Measurements from ENCODE around the gene FHOD1. TPM values are rescaled to one million over a fixed set of nuclear protein-coding genes. Genes with fewer than 3 reads are reported as not detected.
A peak's percentile ranks its signal among the peaks of the same experiment; 100 is the strongest.

The FHOD1 gene
- total and polyA plus RNA-seq, 12 donors: 16.6 to 148 (median 45.5) TPM

GRCh38 chr16:67284699-67285646, 37.7 kb upstream of the FHOD1 start:
- H3K36me3 ChIP-seq (replicated peaks in 1 of 2): no peaks in the 10 kb centered on the region
- TF ChIP-seq, protein P1, sequence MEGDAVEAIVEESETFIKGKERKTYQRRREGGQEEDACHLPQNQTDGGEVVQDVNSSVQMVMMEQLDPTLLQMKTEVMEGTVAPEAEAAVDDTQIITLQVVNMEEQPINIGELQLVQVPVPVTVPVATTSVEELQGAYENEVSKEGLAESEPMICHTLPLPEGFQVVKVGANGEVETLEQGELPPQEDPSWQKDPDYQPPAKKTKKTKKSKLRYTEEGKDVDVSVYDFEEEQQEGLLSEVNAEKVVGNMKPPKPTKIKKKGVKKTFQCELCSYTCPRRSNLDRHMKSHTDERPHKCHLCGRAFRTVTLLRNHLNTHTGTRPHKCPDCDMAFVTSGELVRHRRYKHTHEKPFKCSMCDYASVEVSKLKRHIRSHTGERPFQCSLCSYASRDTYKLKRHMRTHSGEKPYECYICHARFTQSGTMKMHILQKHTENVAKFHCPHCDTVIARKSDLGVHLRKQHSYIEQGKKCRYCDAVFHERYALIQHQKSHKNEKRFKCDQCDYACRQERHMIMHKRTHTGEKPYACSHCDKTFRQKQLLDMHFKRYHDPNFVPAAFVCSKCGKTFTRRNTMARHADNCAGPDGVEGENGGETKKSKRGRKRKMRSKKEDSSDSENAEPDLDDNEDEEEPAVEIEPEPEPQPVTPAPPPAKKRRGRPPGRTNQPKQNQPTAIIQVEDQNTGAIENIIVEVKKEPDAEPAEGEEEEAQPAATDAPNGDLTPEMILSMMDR (IDR thresholded peaks at IDR 0.05): peak in 5 of 6 experiments; percentile 38 to 55 (median 43)
- TF ChIP-seq POLR2A (IDR thresholded peaks at IDR 0.05): no peak
- no peaks in the 10 kb centered on the region for H3K4me1 ChIP-seq (replicated peaks in 1 of 2)
- DNase-seq: peak in 6 of 7 donors; percentile 37 to 70 (median 61)
- H3K27ac ChIP-seq: no peak overlapping the region
- 73 to 89% (median 81%) methylated on average over 9 to 34 of the region's 34 CpGs for WGBS, 4 donors
- intact Hi-C loops (cut with DNase I): no loop called here
- H3K9me3 ChIP-seq (replicated peaks in 1 of 3): no peaks in the 10 kb centered on the region
- no peaks in the 10 kb centered on the region for H3K27me3 ChIP-seq
- H3K4me3 ChIP-seq: no peak overlapping the region

DNA sequence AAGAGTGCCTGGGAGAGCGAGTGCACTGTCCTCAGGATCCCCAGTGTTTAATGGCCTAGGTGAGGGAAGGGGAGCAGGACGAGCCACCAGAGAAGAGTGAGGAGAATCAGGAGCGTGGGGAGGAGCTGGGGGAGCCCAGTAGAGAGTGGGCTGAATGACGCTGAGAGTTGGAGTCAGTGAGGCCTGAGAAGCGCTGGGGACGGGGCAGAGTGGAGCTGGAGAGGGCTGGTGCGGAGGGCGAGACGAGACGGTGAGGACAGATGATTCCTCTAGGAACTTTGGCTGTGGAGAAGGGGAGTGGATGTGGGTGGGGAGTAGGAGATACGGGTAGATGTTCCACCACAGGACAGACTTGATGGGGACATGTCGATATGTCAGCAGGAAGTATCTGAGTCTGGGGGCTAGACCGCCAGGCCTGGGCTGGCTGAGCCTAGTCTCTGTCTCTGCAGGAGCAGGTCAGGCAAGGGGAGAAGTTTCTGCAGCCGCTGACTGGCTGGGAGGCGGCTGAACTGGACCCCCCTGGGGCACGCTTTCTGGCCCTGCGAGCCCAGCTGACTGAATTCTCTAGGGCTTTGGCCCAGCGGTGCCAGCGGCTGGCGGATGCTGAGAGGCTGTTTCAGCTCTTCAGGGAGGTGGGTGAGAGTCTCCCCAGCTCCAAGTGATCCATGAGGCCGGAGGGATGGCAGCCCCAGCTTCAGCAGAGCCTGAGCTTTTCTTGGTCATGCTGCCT, 36.7 kb upstream of the FHOD1 start:
- 93 to 97% (median 94%) methylated on average over 17 to 21 of the region's 21 CpGs for WGBS, 4 donors
- Histone ChIP-seq H3K9me3 (replicated peaks in 1 of 3) (no peaks in the 10 kb centered on the region), H3K27ac (no peak overlapping the region), H3K27me3 (no peaks in the 10 kb centered on the region), H3K36me3 (replicated peaks in 1 of 2) (no peaks in the 10 kb centered on the region), H3K4me3 (no peak overlapping the region), H3K4me1 (replicated peaks in 1 of 2) (peaks cover 0 to 6% of the 10 kb centered on the region in 2 donors)
- DNase-seq: no peak
- TF ChIP-seq POLR2A (IDR thresholded peaks at IDR 0.05): no peak
- TF ChIP-seq, protein P1 (IDR thresholded peaks at IDR 0.05): no peak
- intact Hi-C loops (cut with DNase I): no loop called here

GRCh38 chr16:67283039-67283825, 36.0 kb upstream of the FHOD1 start:
- no peak for DNase-seq
- no peaks in the 10 kb centered on the region for H3K9me3 ChIP-seq (replicated peaks in 1 of 3)
- 95 to 97% (median 95%) methylated on average over 7 of the region's 7 CpGs for WGBS, 4 donors
- H3K27me3 ChIP-seq: no peaks in the 10 kb centered on the region
- no peaks in the 10 kb centered on the region for H3K36me3 ChIP-seq (replicated peaks in 1 of 2)
- intact Hi-C loops (cut with DNase I): no loop called here
- TF ChIP-seq, protein P1 (IDR thresholded peaks at IDR 0.05): no peak
- TF ChIP-seq POLR2A (IDR thresholded peaks at IDR 0.05): no peak
- H3K27ac ChIP-seq: no peak overlapping the region
- no peak overlapping the region for H3K4me3 ChIP-seq
- H3K4me1 ChIP-seq (replicated peaks in 1 of 2): peaks cover 7 to 14% of the 10 kb centered on the region in 2 donors

GRCh38 chr16:67282447-67282805, 35.1 kb upstream of the FHOD1 start:
- H3K36me3 ChIP-seq (replicated peaks in 1 of 2): no peaks in the 10 kb centered on the region
- H3K9me3 ChIP-seq (replicated peaks in 1 of 3): no peaks in the 10 kb centered on the region
- intact Hi-C loops (cut with DNase I): no loop called here
- TF ChIP-seq, protein P1 (IDR thresholded peaks at IDR 0.05): no peak
- TF ChIP-seq POLR2A (IDR thresholded peaks at IDR 0.05): no peak
- no peaks in the 10 kb centered on the region for H3K27me3 ChIP-seq
- H3K4me1 ChIP-seq (replicated peaks in 1 of 2): peaks cover 15 to 22% of the 10 kb centered on the region in 2 donors
- no peak overlapping the region for H3K4me3 ChIP-seq
- H3K27ac ChIP-seq: no peak overlapping the region
- WGBS, 4 donors: 96 to 99% (median 98%) methylated on average over 8 to 10 of the region's 10 CpGs
- no peak for DNase-seq
